ENCODE measurements around the gene ARVCF. TPM values are rescaled to one million over a fixed set of nuclear protein-coding genes. Genes with fewer than 3 reads are reported as not detected.
"Not testable (repeated sequence)": the region's sequence is repeated elsewhere in the genome, so short reads cannot be mapped to it uniquely, and the experiment has no call there.

The ARVCF gene
- polyA plus RNA-seq, 1 donor from 2014 or later: 112 TPM

- Histone ChIP-seq H3K9me3 (ENCODE audit: low read length) (no peaks in the 10 kb centered on the region), H3K79me2 (replicated peaks; ENCODE audit: insufficient read depth, low read length) (no peaks in the 10 kb centered on the region), H3K9me2 (ENCODE audit: insufficient read depth, low read length) (no peaks in the 10 kb centered on the region), H3K27ac (ENCODE audit: low read length) (no peak overlapping the region), H3K4me2 (ENCODE audit: low read length) (no peak overlapping the region), H3K4me3 (ENCODE audit: low read length) (no peak overlapping the region), H2AFZ (ENCODE audit: low read depth, low read length) (no peak overlapping the region), H3K27me3 (ENCODE audit: insufficient read depth, low read depth, low read length) (no peaks in the 10 kb centered on the region), H4K20me1 (ENCODE audit: insufficient read depth) (no peaks in the 10 kb centered on the region), H3K36me3 (ENCODE audit: insufficient read depth, low read length) (no peaks in the 10 kb centered on the region), H3F3A (ENCODE audit: insufficient read depth, low read length, poor library complexity, severe bottlenecking) (no peaks in the 10 kb centered on the region), H3K9ac (ENCODE audit: low read length) (no peak overlapping the region)
- TF ChIP-seq, protein P1, sequence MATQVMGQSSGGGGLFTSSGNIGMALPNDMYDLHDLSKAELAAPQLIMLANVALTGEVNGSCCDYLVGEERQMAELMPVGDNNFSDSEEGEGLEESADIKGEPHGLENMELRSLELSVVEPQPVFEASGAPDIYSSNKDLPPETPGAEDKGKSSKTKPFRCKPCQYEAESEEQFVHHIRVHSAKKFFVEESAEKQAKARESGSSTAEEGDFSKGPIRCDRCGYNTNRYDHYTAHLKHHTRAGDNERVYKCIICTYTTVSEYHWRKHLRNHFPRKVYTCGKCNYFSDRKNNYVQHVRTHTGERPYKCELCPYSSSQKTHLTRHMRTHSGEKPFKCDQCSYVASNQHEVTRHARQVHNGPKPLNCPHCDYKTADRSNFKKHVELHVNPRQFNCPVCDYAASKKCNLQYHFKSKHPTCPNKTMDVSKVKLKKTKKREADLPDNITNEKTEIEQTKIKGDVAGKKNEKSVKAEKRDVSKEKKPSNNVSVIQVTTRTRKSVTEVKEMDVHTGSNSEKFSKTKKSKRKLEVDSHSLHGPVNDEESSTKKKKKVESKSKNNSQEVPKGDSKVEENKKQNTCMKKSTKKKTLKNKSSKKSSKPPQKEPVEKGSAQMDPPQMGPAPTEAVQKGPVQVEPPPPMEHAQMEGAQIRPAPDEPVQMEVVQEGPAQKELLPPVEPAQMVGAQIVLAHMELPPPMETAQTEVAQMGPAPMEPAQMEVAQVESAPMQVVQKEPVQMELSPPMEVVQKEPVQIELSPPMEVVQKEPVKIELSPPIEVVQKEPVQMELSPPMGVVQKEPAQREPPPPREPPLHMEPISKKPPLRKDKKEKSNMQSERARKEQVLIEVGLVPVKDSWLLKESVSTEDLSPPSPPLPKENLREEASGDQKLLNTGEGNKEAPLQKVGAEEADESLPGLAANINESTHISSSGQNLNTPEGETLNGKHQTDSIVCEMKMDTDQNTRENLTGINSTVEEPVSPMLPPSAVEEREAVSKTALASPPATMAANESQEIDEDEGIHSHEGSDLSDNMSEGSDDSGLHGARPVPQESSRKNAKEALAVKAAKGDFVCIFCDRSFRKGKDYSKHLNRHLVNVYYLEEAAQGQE (IDR thresholded peaks at IDR 0.05; ENCODE audit: borderline replicate concordance): no peak
- no peak for TF ChIP-seq TAF1 (IDR thresholded peaks at IDR 0.05; ENCODE audit: low read depth)
- TF ChIP-seq CTCF (IDR thresholded peaks at IDR 0.05; ENCODE audit: poor library complexity, severe bottlenecking): no peak
- TF ChIP-seq POLR2AphosphoS5 (IDR thresholded peaks at IDR 0.05): no peak
- TF ChIP-seq SMC3 (conservative IDR thresholded peaks at IDR 0.05; ENCODE audit: poor library complexity): no peak
- TF ChIP-seq EP300 (conservative IDR thresholded peaks at IDR 0.05; ENCODE audit: poor library complexity, severe bottlenecking): no peak
- TF ChIP-seq EZH2 (IDR thresholded peaks at IDR 0.05; ENCODE audit: borderline replicate concordance, insufficient read depth, low read length, poor library complexity, severe bottlenecking): no peak
- TF ChIP-seq MXI1 (conservative IDR thresholded peaks at IDR 0.05; ENCODE audit: poor library complexity, severe bottlenecking): no peak
- no peak for TF ChIP-seq RAD21 (conservative IDR thresholded peaks at IDR 0.05)
Observed at GRCh38 chr22:19936513-19936912, 80.1 kb downstream of the ARVCF start.

DNA sequence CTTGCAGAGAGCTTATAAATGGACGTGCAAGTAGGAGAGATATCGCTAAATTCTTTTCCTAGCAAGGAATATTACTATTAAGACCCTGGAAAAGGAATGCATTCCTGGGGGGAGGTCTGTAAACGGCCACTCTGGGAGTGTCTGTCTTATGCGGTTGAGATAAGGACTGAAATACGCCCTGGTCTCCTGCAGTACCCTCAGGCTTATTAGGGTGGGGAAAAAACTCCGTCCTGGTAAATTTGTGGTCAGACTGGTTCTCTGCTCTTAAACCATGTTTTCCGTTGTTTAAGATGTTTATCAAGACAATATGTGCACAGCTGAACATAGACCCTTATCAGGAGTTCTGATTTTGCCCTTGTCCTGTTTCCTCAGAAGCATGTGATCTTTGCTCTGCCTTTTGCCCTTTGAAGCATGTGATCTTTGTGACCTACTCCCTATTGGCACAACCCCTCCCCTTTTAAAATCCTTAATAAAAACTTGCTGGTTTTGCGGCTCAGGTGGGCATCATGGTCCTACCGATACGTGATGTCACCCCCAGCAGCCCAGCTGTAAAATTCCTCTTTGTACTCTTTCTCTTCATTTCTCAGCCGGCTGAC is 81.4 kb downstream of the ARVCF start:
- H3K27ac ChIP-seq (ENCODE audit: low read length); H3K9me3 ChIP-seq (ENCODE audit: low read length); H3K79me2 ChIP-seq (replicated peaks; ENCODE audit: insufficient read depth, low read length); H2AFZ ChIP-seq (ENCODE audit: low read depth, low read length); H4K20me1 ChIP-seq (ENCODE audit: insufficient read depth); H3K4me3 ChIP-seq (ENCODE audit: low read length); H3K9me2 ChIP-seq (ENCODE audit: insufficient read depth, low read length); H3K9ac ChIP-seq (ENCODE audit: low read length); H3K4me2 ChIP-seq (ENCODE audit: low read length); H3F3A ChIP-seq (ENCODE audit: insufficient read depth, low read length, poor library complexity, severe bottlenecking); H3K36me3 ChIP-seq (ENCODE audit: insufficient read depth, low read length); H3K27me3 ChIP-seq (ENCODE audit: insufficient read depth, low read depth, low read length): not testable (repeated sequence)

Measured in neural cell (in vitro differentiated cells).